SIG-M5 (cell line): Measurements from ENCODE around the gene KCTD5.
"Not testable (repeated sequence)": the region's sequence is repeated elsewhere in the genome, so short reads cannot be mapped to it uniquely, and the experiment has no call there.

Source experiments
- DNase-seq: peaks from one replicate; lab custom pipeline; 2025; lab: John Stamatoyannopoulos, UW

The KCTD5 gene

DNA sequence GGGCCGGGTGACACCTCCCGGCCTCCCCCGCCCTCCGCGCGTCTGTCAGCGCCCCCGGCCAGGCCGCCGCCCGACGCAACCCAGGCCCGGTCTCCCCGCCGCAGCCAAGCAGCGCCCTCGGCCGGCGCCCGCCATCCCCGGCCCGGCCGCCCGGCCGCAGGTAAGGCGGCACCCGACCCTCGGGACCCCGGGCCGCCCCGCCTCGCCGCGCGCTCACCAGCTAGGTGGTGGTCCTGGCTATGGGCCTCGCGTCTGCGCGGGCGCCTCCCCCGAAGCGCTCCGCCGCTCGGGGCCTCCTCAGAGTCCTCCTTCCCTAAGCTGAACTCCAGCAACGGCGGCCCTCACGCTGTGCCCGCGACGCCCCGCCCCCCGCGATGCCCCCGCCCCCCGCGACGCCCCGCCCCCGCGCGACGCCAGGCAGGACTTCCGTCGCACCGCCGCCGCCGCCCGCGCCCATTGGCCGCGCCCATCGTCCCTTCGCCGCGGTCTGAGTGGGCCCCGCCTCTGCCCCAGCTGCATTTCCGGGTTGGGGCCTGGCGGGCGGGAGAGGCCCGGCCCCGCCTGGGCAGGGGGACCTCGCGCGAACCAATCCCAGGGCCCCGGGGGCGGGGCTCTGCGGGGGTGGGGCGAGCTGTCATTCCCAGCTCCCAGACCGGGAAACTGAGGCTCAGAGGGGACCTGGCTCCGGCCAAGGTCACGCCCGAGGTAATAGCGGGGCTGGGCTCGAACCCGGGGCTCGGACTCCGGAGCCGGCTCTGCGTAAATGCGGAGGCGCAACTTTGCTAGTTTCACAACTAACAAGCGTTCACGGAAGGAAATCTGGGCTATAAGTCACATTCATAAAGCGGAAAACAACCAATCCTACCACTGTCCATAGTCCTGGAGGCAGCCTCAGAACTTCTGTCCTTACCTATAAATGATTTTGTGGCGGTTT is 9.0 kb upstream of the KCTD5 start:
- peak; percentile 34 for DNase-seq

DNA sequence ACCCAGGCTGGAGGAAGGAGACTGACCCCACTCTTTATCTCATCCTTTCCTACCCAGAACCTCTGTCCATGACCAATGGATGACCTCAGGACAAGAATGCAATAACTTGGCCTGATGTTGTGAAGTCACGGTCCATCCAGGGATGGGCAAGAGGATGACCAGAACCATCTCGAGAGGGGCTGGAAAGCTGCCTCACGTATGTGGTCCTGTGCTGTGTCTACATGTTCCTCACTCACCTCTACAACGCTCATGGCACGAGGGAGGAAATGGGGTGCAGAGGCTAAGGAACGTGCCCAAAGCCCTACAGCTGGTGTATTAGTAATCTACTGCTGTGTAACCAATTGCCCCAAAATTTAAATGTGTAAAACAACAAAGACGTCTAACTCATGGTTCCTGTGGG is 7.3 kb upstream of the KCTD5 start:
- DNase-seq: no peak

DNA sequence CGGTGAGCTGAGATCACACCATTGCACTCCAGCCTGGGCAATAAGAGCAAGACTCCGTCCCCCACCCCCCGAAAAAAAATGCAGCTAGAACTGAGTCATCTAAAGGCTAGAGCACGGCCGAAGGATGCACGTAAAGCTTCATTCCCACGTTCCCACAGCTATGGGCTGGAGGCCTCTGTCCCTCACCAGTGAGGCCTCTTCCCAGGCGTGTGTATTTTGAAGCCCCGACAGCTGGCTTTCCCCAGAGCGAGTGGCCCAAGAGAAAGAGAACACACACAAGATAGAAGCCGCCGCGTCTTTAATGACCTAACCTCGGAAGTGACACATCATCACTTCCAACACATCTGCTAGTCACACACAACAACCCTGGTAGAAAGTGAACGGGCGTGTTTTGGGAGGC is 6.6 kb upstream of the KCTD5 start:
- no peak for DNase-seq

- DNase-seq: not testable (repeated sequence)
Measured at GRCh38 chr16:2676937-2677336, 5.4 kb upstream of the KCTD5 start.

DNA sequence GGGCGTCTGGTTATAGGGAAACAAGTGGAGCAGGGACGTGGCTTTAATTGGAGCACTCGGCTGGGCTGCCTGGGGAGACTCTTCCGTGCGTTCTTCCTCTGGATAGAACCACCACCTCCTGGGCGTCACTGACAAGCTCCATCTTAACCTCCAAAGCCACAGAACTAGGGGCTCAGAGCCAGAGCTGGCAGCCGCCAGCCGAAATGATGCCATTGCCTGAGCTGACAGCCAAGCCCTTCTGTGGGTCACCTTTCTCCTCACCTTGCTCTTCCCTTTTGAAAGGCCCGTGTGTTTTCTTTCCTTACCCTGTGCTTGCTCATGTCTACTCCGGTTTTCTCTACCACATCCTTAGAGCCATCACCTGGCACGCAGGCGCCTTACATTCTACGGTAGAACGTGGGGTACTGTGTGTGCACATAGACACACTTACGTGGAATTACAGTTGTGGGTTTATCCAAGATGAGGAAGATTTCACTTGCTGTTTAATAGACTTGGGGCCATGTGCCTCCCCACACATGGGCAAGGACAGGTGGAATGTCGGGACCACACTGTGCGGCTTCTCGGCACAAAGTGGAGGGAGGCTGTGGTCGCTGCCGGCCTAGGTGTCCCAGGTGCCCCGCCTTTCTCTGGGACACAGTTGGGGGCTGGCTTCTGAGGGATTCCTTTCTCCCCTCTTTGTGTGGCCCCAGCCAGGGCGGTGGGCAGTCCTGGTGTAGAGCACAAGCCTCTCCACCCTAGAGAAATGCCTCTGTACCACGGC is 3.9 kb upstream of the KCTD5 start:
- DNase-seq: not testable (repeated sequence)

DNA sequence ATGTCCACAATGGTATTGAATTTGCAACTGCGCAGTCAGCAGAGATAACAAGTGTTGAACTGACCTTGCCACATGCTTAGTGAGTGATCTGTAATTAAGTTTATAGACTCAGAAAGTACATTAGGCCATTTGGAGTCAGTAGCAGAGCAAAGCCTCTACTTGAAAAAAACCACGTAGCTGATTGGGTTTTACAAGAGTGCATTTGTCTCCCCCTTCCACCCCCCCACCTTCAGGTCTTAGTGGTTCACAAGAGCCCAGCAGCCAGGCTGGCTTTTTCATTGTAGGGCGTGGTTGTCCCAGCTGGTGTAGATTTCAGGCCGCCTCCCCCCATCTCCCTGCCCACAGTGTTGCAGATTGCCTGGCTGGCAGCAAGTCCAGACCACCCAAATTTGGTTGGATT is 2.4 kb upstream of the KCTD5 start:
- DNase-seq: not testable (repeated sequence)

GRCh38 chr16:2680360-2680759 is 2.0 kb upstream of the KCTD5 start:
- DNase-seq: not testable (repeated sequence)

DNA sequence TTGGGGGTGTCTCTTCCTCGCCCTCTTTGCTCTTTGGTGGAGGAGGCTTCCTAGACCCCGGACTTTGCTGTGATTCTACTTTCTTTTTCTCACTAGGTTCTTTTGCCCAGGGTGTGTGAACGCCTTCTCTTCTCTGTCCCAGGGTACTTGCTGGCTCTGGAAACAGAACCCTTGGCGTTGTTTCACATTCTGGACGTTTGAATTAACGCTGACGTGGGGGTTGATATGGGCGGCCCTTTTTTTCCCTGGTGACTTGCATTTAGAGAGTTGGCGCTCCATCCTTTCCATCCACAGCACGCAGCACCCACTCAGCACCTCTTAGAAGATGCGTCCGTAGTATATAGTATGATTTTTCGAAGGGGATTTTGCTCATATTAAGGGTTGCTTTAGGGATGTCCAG is 718 bp downstream of the KCTD5 start:
- not testable (repeated sequence) for DNase-seq

DNA sequence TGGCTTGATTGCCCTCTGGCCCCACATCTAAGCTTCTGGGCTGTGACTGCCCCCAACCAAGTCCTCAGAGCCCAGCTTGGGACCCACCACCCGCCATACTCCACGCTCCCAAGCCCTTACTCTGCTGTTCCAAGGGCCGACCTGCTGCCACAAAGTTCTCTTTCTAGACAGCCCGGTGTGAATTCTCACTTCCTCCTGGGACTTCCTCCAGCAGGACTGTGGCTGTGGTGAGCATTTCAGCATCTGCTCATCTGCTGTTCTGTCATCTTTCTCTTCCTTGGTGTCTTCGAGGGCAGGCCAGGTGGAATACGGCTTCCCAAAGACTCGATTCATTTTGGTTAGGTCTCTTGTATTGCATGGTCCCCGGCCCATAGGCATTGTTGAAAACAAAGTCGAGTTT is 3.8 kb downstream of the KCTD5 start:
- not testable (repeated sequence) for DNase-seq

DNA sequence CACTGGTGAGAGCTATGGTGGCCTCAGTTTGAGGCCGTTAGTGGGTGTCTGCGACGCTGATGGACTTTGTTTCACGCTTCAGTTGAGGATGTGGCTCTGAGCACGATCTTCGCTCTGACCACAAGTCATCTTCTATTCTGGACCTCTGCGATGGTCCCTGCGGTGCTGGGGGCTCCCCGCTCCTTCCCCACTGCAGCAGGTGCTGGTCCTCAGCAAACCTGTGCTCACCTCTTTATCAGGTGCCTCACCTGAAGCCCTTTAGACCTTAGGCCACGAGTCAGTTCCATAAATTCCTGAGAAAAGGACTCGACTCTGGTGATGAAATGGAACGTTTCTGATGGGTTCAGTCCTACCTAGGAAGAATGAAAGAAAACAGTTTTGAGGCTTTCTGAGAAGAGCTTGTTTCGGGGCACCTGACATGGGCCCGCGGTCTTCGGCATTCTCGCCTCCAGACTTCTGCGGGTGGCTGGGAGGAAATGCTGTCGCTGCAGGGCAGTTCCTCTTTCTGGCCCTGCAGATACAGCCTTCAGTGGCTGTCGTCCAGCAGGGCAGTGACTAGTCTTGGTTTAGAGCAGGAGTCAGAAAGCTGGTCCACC is 4.7 kb downstream of the KCTD5 start:
- DNase-seq: no peak

DNA sequence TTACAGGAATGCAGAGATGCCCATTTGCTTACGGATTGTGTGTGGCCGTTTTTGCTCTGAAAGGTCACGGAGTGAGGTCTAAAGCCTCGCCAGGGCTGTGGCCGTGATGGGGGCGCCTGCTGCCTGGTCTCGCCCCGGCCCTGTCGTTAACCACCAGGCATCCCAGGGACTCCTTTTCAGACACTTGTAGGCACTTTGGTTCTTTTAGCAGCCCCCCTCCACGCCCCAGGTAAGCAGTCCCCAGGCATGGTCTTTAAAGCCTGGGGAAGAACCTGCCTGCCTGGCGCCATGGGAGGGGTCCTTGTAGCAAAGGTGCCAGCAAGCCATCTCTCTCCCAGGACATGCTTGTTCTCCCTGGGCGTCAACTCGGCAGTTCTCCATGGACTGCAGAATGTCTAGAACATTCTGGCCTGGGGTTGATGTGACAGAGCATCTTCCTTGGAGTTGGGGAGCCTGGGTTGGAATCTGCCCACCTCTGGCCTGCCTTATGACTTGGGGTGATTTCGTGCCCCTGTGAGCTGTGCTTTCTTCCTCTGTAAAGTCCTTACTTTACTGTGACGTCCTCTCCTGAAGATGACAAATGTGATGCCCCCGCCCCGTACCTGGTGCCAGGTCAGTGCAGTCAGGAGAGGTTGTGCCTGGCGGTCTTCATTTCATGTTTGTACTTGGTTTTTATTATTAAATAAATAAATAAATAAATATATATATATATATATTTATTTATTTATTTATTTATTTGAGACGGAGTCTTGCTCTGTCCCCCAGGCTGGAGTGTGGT is 5.4 kb downstream of the KCTD5 start:
- no peak for DNase-seq

DNA sequence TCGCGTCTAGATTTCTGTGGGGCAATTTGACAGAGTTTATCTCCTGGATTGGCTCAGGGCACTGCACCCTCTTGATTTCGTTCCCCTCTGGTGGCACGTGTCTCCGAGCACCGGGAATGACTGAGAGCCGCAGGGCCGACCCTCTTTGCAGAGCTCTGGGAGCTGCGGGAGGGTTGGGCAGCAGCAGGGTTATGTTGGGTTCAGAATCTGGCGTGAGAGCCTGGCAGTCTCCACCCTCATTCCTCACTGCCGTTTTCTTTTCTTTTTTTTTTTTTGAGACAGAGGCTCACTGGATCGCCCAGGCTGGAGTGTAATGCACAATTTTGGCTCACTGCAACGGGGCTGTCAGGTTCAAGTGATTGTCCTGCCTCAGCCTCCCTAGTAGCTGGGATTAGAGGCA is 7.1 kb downstream of the KCTD5 start:
- DNase-seq: not testable (repeated sequence)

- no peak for DNase-seq
Measured at GRCh38 chr16:2689968-2690801, 7.9 kb downstream of the KCTD5 start.

DNA sequence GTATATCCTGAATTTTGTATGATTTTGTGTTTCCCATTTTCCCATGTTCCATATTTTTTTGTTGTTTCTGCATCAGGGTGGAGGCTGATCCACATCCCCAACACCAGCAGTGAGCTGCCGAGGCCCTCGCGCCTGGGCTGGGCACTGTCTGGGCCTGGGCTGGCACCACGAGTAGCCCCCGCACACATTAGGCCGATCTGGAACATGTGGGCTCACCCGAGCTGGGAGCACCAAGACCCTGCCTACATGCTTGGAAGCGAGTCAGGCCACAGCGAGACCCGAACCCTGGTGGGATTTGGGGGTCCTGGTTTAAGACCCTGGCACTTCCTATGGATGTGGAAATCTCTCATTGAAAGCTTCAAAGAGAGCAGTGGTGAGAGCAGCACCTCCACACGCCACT is 8.5 kb downstream of the KCTD5 start:
- no peak for DNase-seq

- no peak for DNase-seq
Measured at GRCh38 chr16:2691491-2692248, 9.3 kb downstream of the KCTD5 start.

GRCh38 chr16:2692251-2692947 is 10.1 kb downstream of the KCTD5 start:
- DNase-seq: no peak

GRCh38 chr16:2692948-2693651 is 10.8 kb downstream of the KCTD5 start:
- DNase-seq: no peak

DNA sequence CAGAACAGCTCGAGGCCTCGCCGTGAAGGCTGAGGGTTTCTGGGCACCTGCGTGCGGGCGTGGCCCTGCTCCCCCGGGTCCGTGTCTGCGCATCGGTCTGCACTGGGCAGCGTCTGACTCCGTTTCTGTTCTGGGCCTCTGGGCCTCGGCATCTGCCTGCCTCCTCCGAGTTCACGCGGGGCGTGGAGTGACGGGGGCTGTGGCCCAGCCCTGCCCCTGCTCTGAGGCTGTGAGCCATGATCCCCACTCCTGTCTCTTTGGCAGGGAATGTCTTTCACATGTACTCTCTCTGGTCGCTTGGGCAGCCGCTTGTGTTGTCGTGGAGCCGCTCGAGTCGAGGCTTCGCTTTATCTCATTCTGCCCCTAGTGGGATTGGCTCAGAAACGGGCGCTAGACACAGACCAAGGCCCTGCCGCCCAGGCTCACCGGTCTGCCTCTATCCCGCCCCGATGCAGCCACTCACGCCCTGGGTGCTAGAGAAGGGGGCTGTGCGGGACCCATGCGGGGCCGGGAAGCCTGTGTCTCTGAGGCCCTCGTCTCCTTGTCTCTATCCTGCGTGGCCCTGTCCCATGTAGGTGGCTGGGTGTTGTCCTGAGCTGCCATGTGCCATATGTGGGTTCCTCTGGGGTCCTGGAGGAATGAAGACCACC is 14.4 kb downstream of the KCTD5 start:
- not testable (repeated sequence) for DNase-seq
